HG02852 (cell line): Measurements from ENCODE around the gene FAM3A.

Experiments
- ATAC-seq: cut with Tn5 transposase; IDR thresholded peaks from one replicate; pipeline ENCODE4 v1.9.1; 2021; ENCODE audit warnings: mild to moderate bottlenecking, moderate library complexity; ENCODE audit not compliant: unreplicated experiment

The FAM3A gene

GRCh38 chrX:154534526-154535322 is 18.7 kb upstream of the FAM3A start:
- peak; percentile 93 for ATAC-seq

GRCh38 chrX:154532690-154533089 is 16.7 kb upstream of the FAM3A start:
- ATAC-seq: no peak

GRCh38 chrX:154531626-154532025 is 15.6 kb upstream of the FAM3A start:
- no peak for ATAC-seq

- ATAC-seq: no peak
Measured at GRCh38 chrX:154530286-154530685, 14.3 kb upstream of the FAM3A start.

- no peak for ATAC-seq
Measured at GRCh38 chrX:154529206-154529612, 13.2 kb upstream of the FAM3A start.

GRCh38 chrX:154526901-154527675 is 11.1 kb upstream of the FAM3A start:
- ATAC-seq: peak; percentile 84

GRCh38 chrX:154525606-154526490 is 9.8 kb upstream of the FAM3A start:
- ATAC-seq: no peak

- ATAC-seq: no peak
Measured at GRCh38 chrX:154519389-154519788, 3.4 kb upstream of the FAM3A start.

GRCh38 chrX:154517101-154517781 is 1.2 kb upstream of the FAM3A start:
- ATAC-seq: no peak

GRCh38 chrX:154516656-154517100 is 646 bp upstream of the FAM3A start:
- ATAC-seq: no peak

GRCh38 chrX:154515090-154515965 is 704 bp downstream of the FAM3A start:
- no peak for ATAC-seq

GRCh38 chrX:154513716-154514115 is 2.3 kb downstream of the FAM3A start:
- no peak for ATAC-seq

GRCh38 chrX:154512879-154513553 is 3.0 kb downstream of the FAM3A start:
- ATAC-seq: no peak

- no peak for ATAC-seq
Measured at GRCh38 chrX:154511761-154512160, 4.3 kb downstream of the FAM3A start.

- no peak for ATAC-seq
Measured at GRCh38 chrX:154509455-154509854, 6.6 kb downstream of the FAM3A start.

- no peak for ATAC-seq
Measured at GRCh38 chrX:154508384-154508745, 7.7 kb downstream of the FAM3A start.

GRCh38 chrX:154507673-154508383 is 8.2 kb downstream of the FAM3A start:
- no peak for ATAC-seq
